H9 (cell line): ENCODE data around the gene YWHAH. TPM values are rescaled to one million over a fixed set of nuclear protein-coding genes. Genes with fewer than 3 reads are reported as not detected.

Experiments used
- DNase-seq: peaks from one replicate; pipeline ENCODE4 v3.0.0-alpha.2; 2017
- H2AFZ ChIP-seq: one replicate; pipeline ENCODE4 v1.6.1; 2013; ENCODE audit warnings: mild to moderate bottlenecking, low read length, control low read depth, moderate library complexity
- H2AK5ac ChIP-seq: 2 replicates; pipeline ENCODE4 v1.6.1; 2013; ENCODE audit warnings: low read length, control low read depth, mixed read lengths; ENCODE audit not compliant: insufficient read length
- H2BK120ac ChIP-seq: one replicate; pipeline ENCODE4 v1.6.1; 2013; ENCODE audit warnings: low read depth, mild to moderate bottlenecking, low read length, control low read depth, inconsistent platforms; ENCODE audit not compliant: poor library complexity, severe bottlenecking
- H2BK12ac ChIP-seq: 2 replicates; pipeline ENCODE4 v1.6.1; 2013; ENCODE audit warnings: low read length, control low read depth, mixed read lengths, low read depth; ENCODE audit not compliant: insufficient read length
- H2BK15ac ChIP-seq: 2 replicates; pipeline ENCODE4 v1.6.1; 2013; ENCODE audit warnings: low read depth, low read length, control low read depth
- H2BK20ac ChIP-seq: one replicate; pipeline ENCODE4 v1.6.1; 2013; ENCODE audit warnings: low read depth, mild to moderate bottlenecking, low read length, control low read depth, inconsistent platforms; ENCODE audit not compliant: poor library complexity, severe bottlenecking
- H2BK5ac ChIP-seq: 2 replicates; pipeline ENCODE4 v1.6.1; 2013; ENCODE audit warnings: low read length, control low read depth, mixed read lengths; ENCODE audit not compliant: insufficient read length
- H3K14ac ChIP-seq: 2 replicates; pipeline ENCODE4 v1.6.1; 2013; ENCODE audit warnings: low read length, control low read depth; ENCODE audit not compliant: insufficient read depth
- H3K18ac ChIP-seq: 2 replicates; pipeline ENCODE4 v1.6.1; 2013; ENCODE audit warnings: low read depth, mild to moderate bottlenecking, mixed read lengths, low read length, control low read depth; ENCODE audit not compliant: insufficient read length
- H3K23ac ChIP-seq: 2 replicates; pipeline ENCODE4 v1.6.1; 2013; ENCODE audit warnings: low read length, control low read depth, mixed read lengths, low read depth; ENCODE audit not compliant: insufficient read length
- H3K23me2 ChIP-seq: 2 replicates; pipeline ENCODE4 v1.6.1; 2013; ENCODE audit warnings: low read depth, mild to moderate bottlenecking, mixed read lengths, low read length, control low read depth; ENCODE audit not compliant: insufficient read length, poor library complexity, severe bottlenecking
- H3K27ac ChIP-seq: 2 replicates; pipeline ENCODE4 v1.5.1; 2013; ENCODE audit warnings: low read length, control low read depth, mixed read lengths, low read depth; ENCODE audit not compliant: insufficient read length
- H3K27me3 ChIP-seq: 2 replicates; pipeline ENCODE4 v1.6.1; 2013; ENCODE audit warnings: low read length, control low read depth, inconsistent platforms; ENCODE audit not compliant: insufficient read depth
- H3K4ac ChIP-seq: 2 replicates; pipeline ENCODE4 v1.6.1; 2013; ENCODE audit warnings: low read depth, mild to moderate bottlenecking, control low read depth, inconsistent platforms, low read length, moderate library complexity
- H3K4me1 ChIP-seq: 2 replicates; pipeline ENCODE4 v1.6.1; 2013; ENCODE audit warnings: low read length, control low read depth, inconsistent platforms; ENCODE audit not compliant: insufficient read depth
- H3K4me2 ChIP-seq: 2 replicates; pipeline ENCODE4 v1.6.1; 2013; ENCODE audit warnings: low read length, control low read depth, mixed read lengths; ENCODE audit not compliant: insufficient read length, insufficient read depth
- H3K56ac ChIP-seq: 2 replicates; pipeline ENCODE4 v1.6.1; 2013; ENCODE audit warnings: low read depth, mild to moderate bottlenecking, mixed read lengths, low read length, control low read depth; ENCODE audit not compliant: insufficient read length
- H3K79me1 ChIP-seq: 2 replicates; pipeline ENCODE4 v1.6.1; 2013; ENCODE audit warnings: low read depth, mild to moderate bottlenecking, moderate library complexity, low read length, control low read depth, inconsistent platforms; ENCODE audit not compliant: insufficient read depth, poor library complexity, severe bottlenecking
- H3K79me2 ChIP-seq: 2 replicates; pipeline ENCODE4 v1.6.1; 2013; ENCODE audit warnings: low read length, control low read depth, inconsistent platforms; ENCODE audit not compliant: insufficient read depth
- H3K9ac ChIP-seq: 2 replicates; pipeline ENCODE4 v1.6.1; 2013; ENCODE audit warnings: low read length, control low read depth, mixed read lengths; ENCODE audit not compliant: insufficient read length; ENCODE audit errors: extremely low read depth
- H3K9me3 ChIP-seq: one replicate; pipeline ENCODE4 v1.6.1; 2013; ENCODE audit warnings: low read depth, low read length, inconsistent platforms; ENCODE audit not compliant: control insufficient read depth
- H3T11ph ChIP-seq: one replicate; pipeline ENCODE4 v1.6.1; 2013; ENCODE audit warnings: mild to moderate bottlenecking, low read length, control low read depth, inconsistent platforms
- H4K20me1 ChIP-seq: one replicate; pipeline ENCODE4 v1.6.1; 2013; ENCODE audit not compliant: control insufficient read depth, insufficient read length, insufficient read depth
- H4K5ac ChIP-seq: 2 replicates; pipeline ENCODE4 v1.6.1; 2013; ENCODE audit warnings: low read depth, mild to moderate bottlenecking, mixed read lengths, low read length, control low read depth; ENCODE audit not compliant: insufficient read length
- H4K8ac ChIP-seq: replicated peaks from 2 replicates; pipeline ENCODE4 v1.6.1; 2013; ENCODE audit warnings: low read length, control low read depth, mixed read lengths, low read depth; ENCODE audit not compliant: insufficient read length
- H4K91ac ChIP-seq: 2 replicates; pipeline ENCODE4 v1.6.1; 2013; ENCODE audit warnings: low read depth, mild to moderate bottlenecking, moderate library complexity, mixed read lengths, low read length, control low read depth; ENCODE audit not compliant: insufficient read length
- H3K27ac Mint-ChIP-seq, 3 experiments: 2 replicates in 2 of 3; 3 replicates in 1 of 3; pipeline ENCODE4 v1.8.0; 2020 to 2021; ENCODE audit warnings: mixed read lengths in 3 of 3, mild to moderate bottlenecking in 1 of 3, moderate library complexity in 1 of 3
- H3K27me3 Mint-ChIP-seq: 2 replicates; pipeline ENCODE4 v1.8.0; 2021; ENCODE audit warnings: low read depth, mild to moderate bottlenecking, moderate library complexity, mixed read lengths
- H3K36me3 Mint-ChIP-seq, 3 experiments: 2 replicates in 2 of 3; 3 replicates in 1 of 3; pipeline ENCODE4 v1.8.0; 2020 to 2021; ENCODE audit warnings: low read depth in 3 of 3, mixed read lengths in 3 of 3; ENCODE audit not compliant: insufficient read depth in 1 of 3
- H3K4me1 Mint-ChIP-seq, 2 experiments: 2 replicates each; pipeline ENCODE4 v1.8.0; 2020; ENCODE audit warnings: mixed read lengths in 2 of 2
- H3K4me3 Mint-ChIP-seq, 2 experiments: 2 replicates in 1 of 2; 3 replicates in 1 of 2; pipeline ENCODE4 v1.8.0; 2020 to 2021; ENCODE audit warnings: mild to moderate bottlenecking in 2 of 2, mixed read lengths in 2 of 2, moderate library complexity in 1 of 2
- H3K9me3 Mint-ChIP-seq, 2 experiments: 2 replicates in 1 of 2; 3 replicates in 1 of 2; pipeline ENCODE4 v1.8.0; 2020; ENCODE audit warnings: mild to moderate bottlenecking in 2 of 2, mixed read lengths in 2 of 2, moderate library complexity in 1 of 2
- CTCF ChIP-seq: fragments of 200-600 bp; sonication (generic); conservative IDR thresholded peaks from 3 replicates; pipeline ENCODE4 v1.8.0; 2021; ENCODE audit warnings: antibody characterized with exemption, mild to moderate bottlenecking
- WGBS: extraction: QIAGEN DNeasy Blood & Tissue Kit; methylation state at CpG from one replicate; pipeline ENCODE4 v1.1.7; 2013; ENCODE audit warnings: missing lambda C conversion rate, low lambda C conversion rate, mixed read lengths; ENCODE audit not compliant: insufficient read length; ENCODE audit errors: extremely low coverage; 5-methylcytosine and 5-hydroxymethylcytosine counted together
- total RNA-seq: library from RNA; stranded (reverse); gene quantifications from 2 replicates; pipeline ENCODE4 v1.2.1, GENCODE V29; 2021

The YWHAH gene
- total RNA-seq, 1 experiment from 2014 or later, result 250 TPM

- H2AK5ac ChIP-seq, result no peak overlapping the region
- no peak overlapping the region for H4K5ac ChIP-seq
- H3K4me3 Mint-ChIP-seq, result no peak overlapping the region
- H3K4ac ChIP-seq, result no peak overlapping the region
- no peak overlapping the region for H3K27ac ChIP-seq
- H3K27me3 ChIP-seq, result no peaks in the 10 kb centered on the region
- peaks cover 14% of the 10 kb centered on the region for H3K27me3 Mint-ChIP-seq
- H3K14ac ChIP-seq, result no peak overlapping the region
- no peak overlapping the region for H3K23ac ChIP-seq
- H4K8ac ChIP-seq, result no peak overlapping the region
- no peak overlapping the region for H3K4me2 ChIP-seq
- H2BK5ac ChIP-seq, result no peak overlapping the region
- no peak for TF ChIP-seq CTCF
- no peak overlapping the region for H2BK20ac ChIP-seq
- no peak overlapping the region for H2AFZ ChIP-seq
- H2BK12ac ChIP-seq, result no peak overlapping the region
- H3K9ac ChIP-seq, result no peak overlapping the region
- no peak overlapping the region for H3T11ph ChIP-seq
- no peak for DNase-seq
- no peak overlapping the region for H3K18ac ChIP-seq
- no peaks in the 10 kb centered on the region for H3K79me2 ChIP-seq
- no peaks in the 10 kb centered on the region; a peak in 1 of 5 replicates for H3K9me3 Mint-ChIP-seq
- no peak overlapping the region for H3K56ac ChIP-seq
- no peaks in the 10 kb centered on the region for H4K20me1 ChIP-seq
- no peak overlapping the region for H4K91ac ChIP-seq
- no peaks in the 10 kb centered on the region for H3K23me2 ChIP-seq
- H3K9me3 ChIP-seq, result no peaks in the 10 kb centered on the region
- no CpG with 5 or more reads among the region's 17 CpGs for WGBS
- H3K27ac Mint-ChIP-seq, result 0 out of 7 replicates have a peak overlapping the region, but pooled peaks of 1 of the 3 experiments have one; percentile 56
- no peaks in the 10 kb centered on the region for H3K79me1 ChIP-seq
- no peak overlapping the region for H2BK15ac ChIP-seq
- no peak overlapping the region for H2BK120ac ChIP-seq
- H3K36me3 Mint-ChIP-seq, result no peaks in the 10 kb centered on the region
- H3K4me1 ChIP-seq, result no peaks in the 10 kb centered on the region
- peaks cover 7 to 19% of the 10 kb centered on the region in 2 experiments for H3K4me1 Mint-ChIP-seq
Observed at GRCh38 chr22:31933816-31934482, 10.4 kb upstream of the YWHAH start.
